Measurements from ENCODE around the gene FAM234A.

Gene FAM234A

DNA sequence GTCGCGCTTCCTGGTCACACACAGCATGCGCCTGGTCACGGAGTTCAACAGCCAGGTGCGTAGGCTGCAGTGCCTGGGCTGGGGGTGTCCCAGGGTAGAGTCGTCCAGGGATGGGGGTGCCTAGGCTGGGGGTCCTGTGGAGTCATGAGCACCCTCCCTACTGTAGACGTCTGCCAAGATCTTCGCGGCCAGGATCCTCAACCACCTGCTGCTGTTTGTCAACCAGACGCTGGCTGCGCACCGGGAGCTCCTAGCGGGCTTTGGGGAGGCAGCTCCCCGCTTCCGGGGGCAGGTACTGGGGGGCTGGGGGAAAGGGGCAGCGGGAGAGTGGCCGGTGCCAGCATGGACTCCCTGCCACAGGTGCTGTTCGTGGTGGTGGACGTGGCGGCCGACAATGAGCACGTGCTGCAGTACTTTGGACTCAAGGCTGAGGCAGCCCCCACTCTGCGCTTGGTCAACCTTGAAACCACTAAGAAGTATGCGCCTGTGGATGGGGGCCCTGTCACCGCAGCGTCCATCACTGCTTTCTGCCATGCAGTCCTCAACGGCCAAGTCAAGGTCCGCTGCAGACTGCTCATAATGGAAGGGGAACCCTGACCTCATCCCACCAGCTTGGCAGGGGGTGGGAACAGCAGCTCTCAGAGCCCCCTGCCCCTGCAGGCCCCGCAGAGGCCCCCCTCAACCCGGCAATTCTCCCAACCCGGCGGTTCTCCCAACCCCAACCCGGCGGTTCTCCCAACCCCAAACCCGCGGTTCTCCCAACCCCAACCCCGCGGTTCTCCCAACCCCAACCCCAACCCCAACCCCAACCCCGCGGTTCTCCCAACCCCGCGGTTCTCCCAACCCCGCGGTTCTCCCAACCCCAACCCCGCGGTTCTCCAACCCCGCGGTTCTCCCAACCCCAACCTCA lies 50.8 kb downstream of the FAM234A start:
- TF ChIP-seq, protein P1, sequence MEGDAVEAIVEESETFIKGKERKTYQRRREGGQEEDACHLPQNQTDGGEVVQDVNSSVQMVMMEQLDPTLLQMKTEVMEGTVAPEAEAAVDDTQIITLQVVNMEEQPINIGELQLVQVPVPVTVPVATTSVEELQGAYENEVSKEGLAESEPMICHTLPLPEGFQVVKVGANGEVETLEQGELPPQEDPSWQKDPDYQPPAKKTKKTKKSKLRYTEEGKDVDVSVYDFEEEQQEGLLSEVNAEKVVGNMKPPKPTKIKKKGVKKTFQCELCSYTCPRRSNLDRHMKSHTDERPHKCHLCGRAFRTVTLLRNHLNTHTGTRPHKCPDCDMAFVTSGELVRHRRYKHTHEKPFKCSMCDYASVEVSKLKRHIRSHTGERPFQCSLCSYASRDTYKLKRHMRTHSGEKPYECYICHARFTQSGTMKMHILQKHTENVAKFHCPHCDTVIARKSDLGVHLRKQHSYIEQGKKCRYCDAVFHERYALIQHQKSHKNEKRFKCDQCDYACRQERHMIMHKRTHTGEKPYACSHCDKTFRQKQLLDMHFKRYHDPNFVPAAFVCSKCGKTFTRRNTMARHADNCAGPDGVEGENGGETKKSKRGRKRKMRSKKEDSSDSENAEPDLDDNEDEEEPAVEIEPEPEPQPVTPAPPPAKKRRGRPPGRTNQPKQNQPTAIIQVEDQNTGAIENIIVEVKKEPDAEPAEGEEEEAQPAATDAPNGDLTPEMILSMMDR (IDR thresholded peaks at IDR 0.05; ENCODE audit: low read length, missing control alignments): no peak
- H3K4me3 ChIP-seq (replicated peaks; ENCODE audit: low read depth, low read length): no peak overlapping the region
- DNase-seq (ENCODE audit: low read depth): no peak

DNA sequence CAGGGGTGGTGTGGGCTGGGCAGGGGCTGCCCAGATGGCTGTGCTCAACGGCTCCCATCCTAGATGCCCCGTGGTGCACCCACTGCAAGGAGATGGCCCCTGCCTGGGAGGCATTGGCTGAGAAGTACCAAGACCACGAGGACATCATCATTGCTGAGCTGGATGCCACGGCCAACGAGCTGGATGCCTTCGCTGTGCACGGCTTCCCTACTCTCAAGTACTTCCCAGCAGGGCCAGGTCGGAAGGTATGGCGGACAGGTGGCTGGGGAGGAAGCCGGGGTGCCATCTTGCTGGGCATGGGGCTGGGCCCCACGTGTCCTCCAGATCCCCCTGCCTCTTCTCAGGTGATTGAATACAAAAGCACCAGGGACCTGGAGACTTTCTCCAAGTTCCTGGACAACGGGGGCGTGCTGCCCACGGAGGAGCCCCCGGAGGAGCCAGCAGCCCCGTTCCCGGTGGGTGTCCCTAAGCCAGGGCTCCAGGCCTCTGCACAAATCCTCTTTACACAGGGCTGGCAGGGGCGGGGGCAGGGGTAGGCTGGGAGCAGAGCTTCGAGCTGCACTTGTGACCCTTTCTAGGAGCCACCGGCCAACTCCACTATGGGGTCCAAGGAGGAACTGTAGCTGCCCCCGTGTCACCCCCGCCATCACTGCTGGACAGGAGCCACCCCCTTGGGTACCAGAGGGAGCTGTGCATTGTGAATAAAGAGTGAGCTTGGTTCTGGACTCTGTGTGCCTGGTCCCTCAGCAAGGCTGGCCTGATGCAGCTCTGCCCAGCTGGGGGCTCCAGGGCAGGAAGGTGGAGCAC lies 52.1 kb downstream of the FAM234A start:
- no peak for DNase-seq (ENCODE audit: low read depth)
- H3K4me3 ChIP-seq (replicated peaks; ENCODE audit: low read depth, low read length): no peak overlapping the region
- TF ChIP-seq, protein P1 (IDR thresholded peaks at IDR 0.05; ENCODE audit: low read length, missing control alignments): no peak

DNA sequence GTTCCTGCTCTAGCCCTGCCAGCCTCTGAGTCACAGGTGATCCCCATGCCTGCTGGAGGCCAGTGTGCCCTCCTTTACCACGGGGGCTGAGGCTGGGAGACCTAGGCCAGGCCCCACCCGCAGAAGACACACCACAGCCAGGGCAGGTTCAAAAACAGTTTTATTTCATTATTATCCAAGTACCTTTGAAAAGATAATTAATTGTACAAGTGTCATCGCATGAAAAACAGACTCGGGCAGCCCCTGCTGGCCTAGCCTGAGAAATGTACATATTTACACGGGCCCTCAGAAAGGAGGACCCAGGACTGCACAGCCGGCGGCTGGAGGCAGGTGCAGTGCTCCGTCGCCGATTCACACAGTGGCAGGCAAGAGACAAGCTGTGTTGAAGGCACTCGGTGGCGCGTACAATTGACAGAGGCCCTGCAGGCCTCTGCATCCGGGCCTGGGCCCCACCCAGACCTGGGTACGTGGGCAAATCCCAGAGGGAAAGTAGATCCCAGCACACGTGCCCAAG lies 52.7 kb downstream of the FAM234A start:
- TF ChIP-seq, protein P1 (IDR thresholded peaks at IDR 0.05; ENCODE audit: low read length, missing control alignments): no peak
- H3K4me3 ChIP-seq (replicated peaks; ENCODE audit: low read depth, low read length): no peak overlapping the region
- DNase-seq (ENCODE audit: low read depth): no peak

DNA sequence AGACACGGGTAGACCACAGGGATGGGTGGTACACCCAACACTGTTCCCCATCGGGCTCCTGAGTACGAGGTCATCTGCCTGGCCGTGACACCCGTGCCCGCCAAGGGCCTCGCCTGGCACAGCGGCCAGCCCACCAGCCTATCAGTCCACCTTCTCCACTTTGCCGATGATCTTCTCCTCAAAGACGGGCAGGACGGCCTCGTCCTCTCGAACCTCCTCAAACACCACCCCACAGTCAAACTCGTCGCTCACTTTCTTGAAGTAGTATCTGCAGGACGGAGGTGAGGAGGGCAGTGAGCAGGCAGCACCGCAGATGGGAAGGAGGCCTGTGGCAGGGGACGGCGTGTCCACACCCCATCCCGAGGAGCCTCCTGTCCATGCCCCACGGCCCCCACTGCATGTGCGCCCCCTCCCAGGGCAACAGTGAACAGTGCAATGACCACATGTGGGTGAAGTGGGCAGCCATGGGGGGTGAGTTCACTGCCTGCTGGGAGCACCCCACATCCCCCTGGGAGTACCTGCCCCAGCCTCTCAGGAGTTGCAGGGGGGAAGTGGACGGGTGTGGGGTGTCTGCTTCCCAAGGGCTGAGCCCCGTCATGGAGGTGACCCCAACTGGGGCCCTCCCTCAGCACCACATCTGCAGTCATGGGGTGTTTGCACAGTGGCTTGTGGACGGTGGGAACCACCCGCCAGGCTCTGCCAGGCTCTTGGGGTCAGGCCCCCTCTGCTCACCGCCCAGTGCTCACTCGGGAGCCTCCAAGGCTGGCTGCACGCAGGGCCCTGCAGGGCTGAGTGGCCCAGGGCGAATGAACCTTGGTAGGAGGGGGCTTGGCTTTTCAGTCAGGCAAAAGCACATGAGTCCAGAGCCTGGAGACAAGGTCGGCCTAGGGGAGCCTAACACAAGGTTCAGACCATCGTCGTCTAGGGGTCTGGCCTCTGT lies 53.6 kb downstream of the FAM234A start:
- DNase-seq (ENCODE audit: low read depth): no peak
- TF ChIP-seq, protein P1 (IDR thresholded peaks at IDR 0.05; ENCODE audit: low read length, missing control alignments): no peak
- H3K4me3 ChIP-seq (replicated peaks; ENCODE audit: low read depth, low read length): no peak overlapping the region

DNA sequence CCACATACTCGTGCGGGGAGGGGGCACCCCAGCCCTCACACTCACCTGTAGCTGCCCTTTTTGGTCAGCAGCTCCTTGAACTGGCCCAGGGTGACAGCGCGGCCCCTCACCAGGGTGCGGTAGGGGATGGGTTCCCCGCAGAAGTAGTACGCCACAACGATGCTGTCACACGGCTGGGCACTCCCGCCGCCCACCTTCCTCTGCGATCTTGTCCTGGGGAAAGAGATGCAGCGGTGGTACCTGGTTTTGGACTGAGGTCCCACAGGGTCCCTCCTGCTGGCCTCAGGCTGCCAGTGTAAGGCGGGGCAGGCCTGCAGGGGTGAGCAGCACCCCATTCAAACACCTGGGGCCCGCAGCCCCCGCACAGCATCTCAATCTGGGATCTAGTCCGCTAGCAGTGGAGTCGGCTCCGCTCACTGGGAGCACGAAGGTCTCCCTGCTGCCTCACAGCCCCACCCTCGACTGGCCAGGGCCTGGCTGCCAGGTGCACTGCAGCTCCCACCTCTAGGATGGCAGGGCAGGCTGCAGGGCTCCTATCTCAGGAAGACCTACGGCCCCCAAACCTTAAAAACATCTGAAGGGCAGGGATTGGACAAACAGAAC lies 54.9 kb downstream of the FAM234A start:
- no peak for DNase-seq (ENCODE audit: low read depth)
- no peak overlapping the region for H3K4me3 ChIP-seq (replicated peaks; ENCODE audit: low read depth, low read length)
- TF ChIP-seq, protein P1 (IDR thresholded peaks at IDR 0.05; ENCODE audit: low read length, missing control alignments): no peak

Data from fibroblast of pulmonary artery (primary cell).